Caki2 (cell line): Measurements from ENCODE around the gene NCAM2. TPM values are rescaled to one million over a fixed set of nuclear protein-coding genes. Genes with fewer than 3 reads are reported as not detected.
A peak's percentile ranks its signal among the peaks of the same experiment; 100 is the strongest.

Experiments
- DNase-seq: peaks from one replicate; pipeline ENCODE4 v3.0.0-alpha.2; 2015; ENCODE audit warnings: low read depth
- in situ Hi-C: cut with HindIII; loops from 2 replicates; pipeline ENCODE4 v1.10.0; 2016; ENCODE audit warnings: low sequenced_read_pairs, low pct_unique_long_range_greater_than_20kb, mixed read lengths
- total RNA-seq: library from RNA; depleted of rRNA; stranded (reverse); fragments of >200 nt; shearing (Covaris generic); gene quantifications from 2 replicates; pipeline ENCODE4 v1.2.3, GENCODE V29; 2014; ENCODE audit warnings: low replicate concordance; rRNA removed

The NCAM2 gene
- 0.55 and 2.3 TPM in 2 replicates for total RNA-seq

- DNase-seq = no peak
- in situ Hi-C loops = no loop called here
Observed at GRCh38 chr21:20997636-20998455, at the start of gene NCAM2. Gene NCAM2, plus strand, starts transcription at chr21:20998409.

GRCh38 chr21:20949884-20950283 lies 48.3 kb upstream of the NCAM2 start:
- in situ Hi-C loops = no loop called here
- DNase-seq = no peak

- in situ Hi-C loops = no loop called here
- DNase-seq = no peak
Observed at GRCh38 chr21:20965816-20966215, 32.4 kb upstream of the NCAM2 start.

- in situ Hi-C loops = no loop called here
- no peak for DNase-seq
Observed at GRCh38 chr21:20968391-20968790, 29.8 kb upstream of the NCAM2 start.

GRCh38 chr21:20970691-20971090 lies 27.5 kb upstream of the NCAM2 start:
- in situ Hi-C loops = no loop called here
- no peak for DNase-seq

GRCh38 chr21:20971296-20971921 lies 26.8 kb upstream of the NCAM2 start:
- peak; percentile 35 for DNase-seq
- in situ Hi-C loops = no loop called here

- no peak for DNase-seq
- in situ Hi-C loops = no loop called here
Observed at GRCh38 chr21:20994790-20995189, 3.4 kb upstream of the NCAM2 start.

- in situ Hi-C loops = no loop called here
- peak; percentile 52 for DNase-seq
Observed at GRCh38 chr21:20996421-20997310, 1.5 kb upstream of the NCAM2 start.

- DNase-seq = no peak
- in situ Hi-C loops = no loop called here
Observed at GRCh38 chr21:20997311-20997635, 936 bp upstream of the NCAM2 start.

- in situ Hi-C loops = no loop called here
- DNase-seq = peak; percentile 67
Observed at GRCh38 chr21:20998456-20998789, 214 bp downstream of the NCAM2 start.

GRCh38 chr21:20998886-20999285 lies 677 bp downstream of the NCAM2 start:
- DNase-seq = no peak
- in situ Hi-C loops = no loop called here

- in situ Hi-C loops = no loop called here
Observed at GRCh38 chr21:20999659-21000058, 1.4 kb downstream of the NCAM2 start.

GRCh38 chr21:21000591-21001175 lies 2.5 kb downstream of the NCAM2 start:
- in situ Hi-C loops = no loop called here
- DNase-seq = no peak

More at GRCh38 chr21:20999659-21000058, 1.4 kb downstream of the NCAM2 start:
- peak; percentile 16 for DNase-seq

GRCh38 chr21:21001591-21002100 lies 3.4 kb downstream of the NCAM2 start:
- DNase-seq = no peak
- in situ Hi-C loops = no loop called here

GRCh38 chr21:21002153-21002552 lies 3.9 kb downstream of the NCAM2 start:
- no peak for DNase-seq
- in situ Hi-C loops = no loop called here

- in situ Hi-C loops = no loop called here
- DNase-seq = peak; percentile 9
Observed at GRCh38 chr21:21003701-21004100, 5.5 kb downstream of the NCAM2 start.

- DNase-seq = no peak
Observed at GRCh38 chr21:21007606-21008005, 9.4 kb downstream of the NCAM2 start.

GRCh38 chr21:21010228-21010627 lies 12.0 kb downstream of the NCAM2 start:
- no peak for DNase-seq

More at GRCh38 chr21:21007606-21008005, 9.4 kb downstream of the NCAM2 start:
- in situ Hi-C loops = no loop called here

More at GRCh38 chr21:21010228-21010627, 12.0 kb downstream of the NCAM2 start:
- in situ Hi-C loops = no loop called here
